Right lobe of liver (tissue), 4 donors: ENCODE data around the gene TAF3.

Experiments used
- CTCF ChIP-seq, 4 donors: fragments of 200-600 bp in 3 of 4; fragments of 450-650 bp in 1 of 4; IDR thresholded peaks; one replicate each; pipeline versions ENCODE4 v1.5.1 to v1.8.0; 2016 to 2022; ENCODE audit warnings: antibody characterized with exemption in 4 of 4, mild to moderate bottlenecking in 2 of 4
- POLR2A ChIP-seq: fragments of 450-650 bp; IDR thresholded peaks from one replicate; pipeline ENCODE4 v1.6.1; 2017; ENCODE audit warnings: antibody characterized with exemption, mild to moderate bottlenecking
- donor health status: DM: no; HTN: no; CAD: no.
- donor health status: DM: no; HTN: no; CAD: no.
- donor health status: DM: no; HTN: yes; CAD: no.

- TF ChIP-seq CTCF (IDR thresholded peaks at IDR 0.05): no peak
- no peak for TF ChIP-seq POLR2A
These were observed 36.9 kb downstream of the TAF3 start for GRCh38 chr10:7855205-7855604.
